WTC11 (cell line): ENCODE data around the gene FOXP4. TPM values are rescaled to one million over a fixed set of nuclear protein-coding genes. Genes with fewer than 3 reads are reported as not detected.

Source experiments
- ATAC-seq: fragments of 200-7000 bp; cut with Tn5 transposase; 2 replicates; pipeline ENCODE4 v1.10.0; 2021; ENCODE audit warnings: mild to moderate bottlenecking, moderate library complexity
- CTCF ChIA-PET: fragments of 300-600 bp; sonication (Branson Sonifier 250); formaldehyde crosslinking; loops from one replicate; lab custom pipeline; 2021; ENCODE audit warnings: antibody characterized with exemption; lab: Charles Lee
- POLR2A ChIA-PET: fragments of 350-600 bp; sonication (Branson Sonifier 250); formaldehyde crosslinking; loops from one replicate; lab custom pipeline; 2021; ENCODE audit warnings: antibody characterized with exemption; lab: Charles Lee
- DNase-seq: peaks from one replicate; pipeline ENCODE4 v3.0.0; 2021; ENCODE audit warnings: low spot score
- H3K27ac Mint-ChIP-seq: 2 replicates; pipeline ENCODE4 v1.8.0; 2021; ENCODE audit warnings: mixed read lengths
- H3K27me3 Mint-ChIP-seq: 2 replicates; pipeline ENCODE4 v1.8.0; 2021; ENCODE audit warnings: low read depth, mild to moderate bottlenecking, moderate library complexity, mixed read lengths
- H3K36me3 Mint-ChIP-seq: 2 replicates; pipeline ENCODE4 v1.8.0; 2021; ENCODE audit warnings: mixed read lengths
- H3K4me1 Mint-ChIP-seq: 2 replicates; pipeline ENCODE4 v1.8.0; 2022; ENCODE audit warnings: mixed read lengths
- H3K4me3 Mint-ChIP-seq: 2 replicates; pipeline ENCODE4 v1.8.0; 2021; ENCODE audit warnings: mild to moderate bottlenecking, moderate library complexity, mixed read lengths
- H3K9me3 Mint-ChIP-seq: 2 replicates; pipeline ENCODE4 v1.8.0; 2021; ENCODE audit warnings: mixed read lengths
- AFF4 ChIP-seq: sonication (generic); formaldehyde crosslinking; IDR thresholded peaks from 2 replicates; pipeline ENCODE4 v1.8.1; 2023; ENCODE audit warnings: mild to moderate bottlenecking, missing genetic modification reagents, borderline replicate concordance
- ARID4B ChIP-seq: sonication (generic); formaldehyde crosslinking; IDR thresholded peaks from 2 replicates; pipeline ENCODE4 v1.8.0; 2023; ENCODE audit warnings: missing genetic modification reagents, mild to moderate bottlenecking, borderline replicate concordance
- CREB1 ChIP-seq: sonication (generic); formaldehyde crosslinking; IDR thresholded peaks from 2 replicates; pipeline ENCODE4 v1.8.0; 2023; ENCODE audit warnings: mild to moderate bottlenecking, missing genetic modification reagents
- HMGA2 ChIP-seq: fragments of 250-450 bp; sonication (Bioruptor Pico); IDR thresholded peaks from 2 replicates; pipeline ENCODE4 v1.4.0; 2021; ENCODE audit warnings: mild to moderate bottlenecking, moderate library complexity
- NR2C2 ChIP-seq: sonication (generic); formaldehyde crosslinking; IDR thresholded peaks from 2 replicates; pipeline ENCODE4 v1.8.0; 2022; ENCODE audit warnings: mild to moderate bottlenecking, missing genetic modification reagents
- OVOL2 ChIP-seq: fragments of 250-450 bp; sonication (Bioruptor Pico); IDR thresholded peaks from 2 replicates; pipeline ENCODE4 v1.9.0; 2021; ENCODE audit warnings: mild to moderate bottlenecking, borderline replicate concordance
- PRDM15 ChIP-seq: sonication (generic); formaldehyde crosslinking; IDR thresholded peaks from 2 replicates; pipeline ENCODE4 v1.8.0; 2022; ENCODE audit warnings: missing genetic modification reagents
- ZBTB21 ChIP-seq: sonication (generic); formaldehyde crosslinking; IDR thresholded peaks from 2 replicates; pipeline ENCODE4 v1.8.1; 2023; ENCODE audit warnings: mild to moderate bottlenecking, missing genetic modification reagents, borderline replicate concordance
- ZMAT4 ChIP-seq: fragments of 250-450 bp; sonication (Bioruptor Pico); IDR thresholded peaks from 2 replicates; pipeline ENCODE4 v1.9.0; 2021; ENCODE audit warnings: mild to moderate bottlenecking
- total RNA-seq: library from RNA; stranded (reverse); gene quantifications from 3 replicates; pipeline ENCODE4 v1.2.3, GENCODE V29; 2021

The FOXP4 gene
- total RNA-seq, 1 experiment from 2014 or later: 36.6 TPM

- TF ChIP-seq HMGA2 (CRISPR knock-in tag): no peak
- no peak for TF ChIP-seq AFF4 (CRISPR knock-in tag)
- no peak overlapping the region for H3K4me3 Mint-ChIP-seq
- peaks cover 29% of the 10 kb centered on the region for H3K27me3 Mint-ChIP-seq
- ChIA-PET CTCF (interaction anchor here (1.4 kb wide), 1 partner anchor 151 kb away, joined by 4 read pairs; no protein-coding TSS in a partner anchor), POLR2A (no interaction called here)
- no peak overlapping the region; the same call in 1 of the 2 replicates for H3K27ac Mint-ChIP-seq
- no peaks in the 10 kb centered on the region for H3K36me3 Mint-ChIP-seq
- DNase-seq: no peak
- no peaks in the 10 kb centered on the region for H3K9me3 Mint-ChIP-seq
- peak; percentile 22; the same call in 1 of the 2 replicates for ATAC-seq
- H3K4me1 Mint-ChIP-seq: peaks cover 36% of the 10 kb centered on the region
Measured at GRCh38 chr6:41531591-41532582, 14.3 kb upstream of the FOXP4 start.

DNA sequence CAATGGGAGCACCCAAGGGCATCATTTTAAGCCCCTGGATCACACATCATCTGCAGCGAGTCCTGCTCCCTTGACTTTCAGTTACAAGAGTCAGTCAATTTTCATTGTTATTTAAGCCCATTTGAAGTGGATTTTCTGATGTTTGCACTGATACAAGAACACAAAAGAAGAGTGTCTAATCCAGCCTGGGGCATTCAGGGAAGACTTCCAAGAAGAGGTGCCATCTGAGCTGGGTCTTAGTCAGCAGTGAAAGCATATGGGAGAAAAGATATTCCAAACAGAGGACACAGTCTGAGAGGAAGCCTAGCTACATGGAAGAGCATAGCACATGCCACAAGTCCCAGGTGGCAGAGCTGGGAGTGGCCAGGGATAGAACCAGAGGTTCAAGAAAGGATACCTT is 10.4 kb upstream of the FOXP4 start:
- H3K27ac Mint-ChIP-seq: no peak overlapping the region
- H3K4me1 Mint-ChIP-seq: peaks cover 25% of the 10 kb centered on the region
- no peak for TF ChIP-seq ZBTB21 (CRISPR knock-in tag)
- no peak for TF ChIP-seq ZMAT4 (CRISPR knock-in tag)
- no peak for TF ChIP-seq ARID4B (CRISPR knock-in tag)
- no peak for TF ChIP-seq PRDM15 (CRISPR knock-in tag)
- TF ChIP-seq OVOL2: no peak
- no peak for TF ChIP-seq CREB1 (CRISPR knock-in tag)
- TF ChIP-seq NR2C2 (CRISPR knock-in tag): no peak
- H3K9me3 Mint-ChIP-seq: no peaks in the 10 kb centered on the region
- ChIA-PET CTCF (interaction anchor here (1.3 kb wide), 1 partner anchor 109 kb away, joined by 4 read pairs; no protein-coding TSS in a partner anchor), POLR2A (no interaction called here)
- DNase-seq (no peak), ATAC-seq (no peak)
- no peaks in the 10 kb centered on the region for H3K36me3 Mint-ChIP-seq
- no peak overlapping the region for H3K4me3 Mint-ChIP-seq
- peaks cover 27% of the 10 kb centered on the region for H3K27me3 Mint-ChIP-seq
